MG63 (cell line): ENCODE data around the gene ATRNL1. TPM values are rescaled to one million over a fixed set of nuclear protein-coding genes. Genes with fewer than 3 reads are reported as not detected.
"Not testable (repeated sequence)": the region's sequence is repeated elsewhere in the genome, so short reads cannot be mapped to it uniquely, and the experiment has no call there.

ENCODE experiments used
- DNase-seq: peaks from one replicate; pipeline ENCODE4 v3.0.0-alpha.2; 2020
- H3K27me3 ChIP-seq: fragments of 250-450 bp; sonication (Bioruptor Pico); 2 replicates; pipeline ENCODE4 v1.5.1; 2020; ENCODE audit warnings: mild to moderate bottlenecking, moderate library complexity
- H3K36me3 ChIP-seq: fragments of 250-450 bp; sonication (Bioruptor Pico); 2 replicates; pipeline ENCODE4 v1.5.1; 2020; ENCODE audit warnings: mild to moderate bottlenecking, moderate library complexity
- H3K4me3 ChIP-seq: fragments of 250-450 bp; sonication (Bioruptor Pico); 2 replicates; pipeline ENCODE4 v1.5.1; 2020; ENCODE audit warnings: mild to moderate bottlenecking, moderate library complexity
- H3K9me3 ChIP-seq: fragments of 250-450 bp; sonication (Bioruptor Pico); 2 replicates; pipeline ENCODE4 v1.5.1; 2020; ENCODE audit warnings: mild to moderate bottlenecking, moderate library complexity
- total RNA-seq: library from RNA; depleted of rRNA; stranded (reverse); fragments of >200 nt; shearing (Covaris generic); gene quantifications from 2 replicates; pipeline ENCODE4 v1.2.3, GENCODE V29; 2014; ENCODE audit warnings: low replicate concordance

ATRNL1 gene
- total RNA-seq, 1 experiment from 2014 or later: 1.7 TPM

DNA sequence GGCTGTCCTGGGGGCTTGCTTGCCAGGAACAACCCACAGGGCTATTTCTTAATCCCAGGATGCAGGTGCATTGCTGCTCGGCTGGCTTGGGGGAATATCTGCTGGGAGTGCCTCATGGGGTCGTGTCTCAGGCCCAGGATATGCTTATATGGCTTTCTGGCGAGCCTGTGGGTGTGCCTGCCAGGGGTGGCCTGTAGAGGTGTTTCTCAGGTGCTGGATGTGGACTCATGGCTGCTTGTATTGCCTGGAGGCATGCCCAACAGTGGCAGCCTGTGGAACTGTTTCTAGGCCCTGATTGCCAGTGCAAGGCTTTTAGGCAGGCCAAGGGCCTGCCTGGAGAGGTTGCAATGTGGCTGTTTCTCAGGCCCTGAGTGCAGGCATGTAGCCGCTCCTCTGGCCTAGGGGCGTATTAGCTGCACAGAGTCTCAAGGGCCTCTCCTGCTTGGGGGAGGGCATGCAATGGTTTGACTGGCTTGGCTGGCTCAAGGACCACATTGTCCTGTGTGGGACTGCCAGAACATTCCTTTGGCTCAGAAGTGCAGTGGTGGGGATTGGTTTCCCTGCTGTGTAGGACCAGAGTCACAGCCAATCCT, 202.1 kb downstream of the ATRNL1 start:
- Histone ChIP-seq H3K9me3 (peaks cover 12% of the 10 kb centered on the region; the same call in 1 of the 2 replicates), H3K27me3 (no peaks in the 10 kb centered on the region; the same call in 1 of the 2 replicates)

DNA sequence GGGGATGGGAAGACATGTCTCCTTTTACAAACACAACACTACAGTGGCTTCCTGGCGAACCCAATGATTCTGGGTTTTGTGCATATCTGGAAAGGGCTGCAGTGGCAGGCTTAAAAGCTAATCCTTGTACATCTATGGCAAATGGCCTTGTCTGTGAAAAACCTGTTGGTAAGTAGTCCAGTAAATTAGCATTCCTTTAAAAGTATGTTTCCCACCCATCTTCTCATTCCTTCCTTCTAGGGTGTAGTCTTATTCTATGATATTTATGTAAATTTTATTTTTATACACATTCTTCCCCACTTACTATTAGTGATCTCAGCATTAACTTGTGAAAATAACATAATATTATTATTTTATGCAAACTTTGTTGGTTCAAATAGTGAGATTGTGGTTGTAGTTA, 206.9 kb downstream of the ATRNL1 start:
- H3K27me3 ChIP-seq: no peaks in the 10 kb centered on the region; the same call in 1 of the 2 replicates

More for the DNA sequence above, 202.1 kb downstream of the ATRNL1 start:
- H3K4me3 ChIP-seq: no peak overlapping the region
- no peak for DNase-seq
- H3K36me3 ChIP-seq: no peaks in the 10 kb centered on the region

DNA sequence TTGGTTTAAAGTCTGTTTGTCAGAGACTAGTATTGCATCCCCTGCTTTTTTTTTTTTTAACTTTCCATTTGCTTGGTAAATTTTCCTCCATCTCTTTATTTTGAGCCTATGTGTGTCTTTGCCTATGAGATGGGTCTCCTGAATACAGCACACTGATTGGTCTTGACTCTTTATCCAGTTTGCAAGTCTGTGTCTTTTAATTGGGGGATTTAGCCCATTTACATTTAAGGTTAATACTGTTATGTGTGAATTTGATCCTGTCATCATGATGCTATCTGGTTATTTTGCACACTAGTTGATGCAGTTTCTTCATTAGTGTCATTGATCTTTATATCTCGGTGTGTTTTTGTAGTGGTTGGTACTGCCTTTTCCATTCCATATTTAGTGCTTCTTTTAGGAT, 226.5 kb downstream of the ATRNL1 start:
- not testable (repeated sequence) for DNase-seq, H3K36me3 ChIP-seq, H3K9me3 ChIP-seq, H3K4me3 ChIP-seq, H3K27me3 ChIP-seq

More for the DNA sequence above, 206.9 kb downstream of the ATRNL1 start:
- no peak for DNase-seq
- no peak overlapping the region for H3K4me3 ChIP-seq
- H3K36me3 ChIP-seq: no peaks in the 10 kb centered on the region
- peaks cover under 1% of the 10 kb centered on the region; the same call in 1 of the 2 replicates for H3K9me3 ChIP-seq

DNA sequence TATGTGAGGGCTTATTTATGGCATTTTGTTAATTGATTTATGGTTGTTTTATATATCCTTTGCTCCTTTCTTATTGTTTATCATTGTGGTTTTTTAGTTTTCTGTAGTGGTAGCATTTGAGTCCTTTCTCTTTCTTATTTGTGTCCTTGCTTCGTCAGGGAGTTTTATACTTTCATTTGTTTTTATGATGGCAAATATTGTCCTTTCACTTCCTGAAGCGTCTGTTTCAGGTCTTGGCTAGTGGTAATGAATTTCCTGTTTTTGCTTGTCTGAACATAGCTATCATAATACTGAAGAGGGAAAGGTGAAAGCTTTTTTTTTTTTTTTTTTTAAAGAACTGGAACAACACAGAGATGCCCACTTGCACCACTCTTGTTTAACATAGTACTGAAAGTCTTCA, 228.2 kb downstream of the ATRNL1 start:
- Histone ChIP-seq H3K9me3 (no peaks in the 10 kb centered on the region; the same call in 1 of the 2 replicates), H3K27me3 (no peaks in the 10 kb centered on the region), H3K4me3 (no peak overlapping the region), H3K36me3 (no peaks in the 10 kb centered on the region)
- DNase-seq: no peak

DNA sequence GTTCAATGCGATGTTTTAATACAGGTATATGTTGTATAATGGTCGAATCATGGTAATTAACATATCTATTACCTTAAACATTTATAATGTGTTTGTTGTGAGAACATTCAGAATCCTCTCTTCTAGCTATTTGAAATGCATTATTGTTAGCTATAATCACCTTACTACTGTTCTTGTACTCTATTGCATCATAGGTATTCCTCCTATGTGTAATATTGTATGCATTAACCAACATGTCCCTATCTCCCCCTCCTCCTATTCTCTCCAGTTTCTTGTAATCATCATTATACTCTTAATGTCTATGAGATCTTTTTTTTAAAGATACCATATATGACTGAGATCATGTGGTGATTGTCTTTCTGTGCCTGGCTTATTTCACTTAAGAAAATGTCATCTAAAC, 235.2 kb downstream of the ATRNL1 start:
- no peak overlapping the region for H3K4me3 ChIP-seq
- DNase-seq: no peak
- H3K27me3 ChIP-seq: no peaks in the 10 kb centered on the region
- no peaks in the 10 kb centered on the region for H3K36me3 ChIP-seq
- H3K9me3 ChIP-seq: no peaks in the 10 kb centered on the region

DNA sequence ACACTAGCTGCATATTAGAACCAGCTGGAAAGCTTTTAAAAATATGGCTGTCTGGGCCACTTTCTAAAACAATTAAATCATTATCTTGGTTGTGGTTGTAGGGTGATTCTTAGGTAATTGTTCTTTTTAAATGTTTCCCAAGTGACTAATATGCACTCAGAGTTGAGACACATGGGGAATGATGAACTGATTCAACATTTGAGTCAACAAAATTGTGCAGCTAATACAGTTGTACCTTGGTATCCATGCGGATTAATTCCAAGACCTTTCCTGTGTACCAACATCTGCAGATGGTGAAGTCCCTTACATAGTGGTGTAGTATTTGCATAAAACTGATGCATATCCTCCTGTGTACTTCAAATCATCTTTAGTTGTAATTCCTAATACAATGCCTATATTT, 242.2 kb downstream of the ATRNL1 start:
- Histone ChIP-seq H3K4me3 (no peak overlapping the region), H3K36me3 (no peaks in the 10 kb centered on the region), H3K27me3 (no peaks in the 10 kb centered on the region), H3K9me3 (no peaks in the 10 kb centered on the region)
- no peak for DNase-seq

DNA sequence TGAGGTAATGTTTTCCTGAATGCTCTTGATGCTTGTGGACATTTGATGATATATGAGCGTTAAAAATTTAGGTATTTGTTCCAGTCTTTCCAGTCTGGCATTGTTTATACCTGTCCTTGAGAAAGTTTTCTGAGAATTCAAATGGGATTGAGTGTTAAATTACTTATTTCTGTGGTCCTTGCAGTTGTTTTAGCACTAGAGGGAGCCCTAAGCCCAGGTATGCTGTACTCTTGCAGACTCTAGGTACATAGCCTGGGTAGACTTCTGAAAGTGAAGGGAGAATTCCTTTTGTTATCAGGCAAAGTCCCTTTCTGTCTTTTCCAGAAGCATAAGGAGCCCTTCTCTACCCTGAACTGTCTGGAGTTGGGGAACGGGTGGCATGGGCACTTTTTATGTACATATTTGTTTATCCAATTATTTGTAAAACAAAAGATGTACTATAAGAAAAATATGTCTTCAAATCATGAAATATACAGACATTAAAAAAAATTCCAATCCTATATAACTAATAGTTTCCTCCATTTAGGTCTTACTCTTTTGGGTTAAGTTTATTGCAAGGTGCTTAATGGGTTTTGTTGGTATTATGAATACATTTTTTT, 262.1 kb downstream of the ATRNL1 start:
- peak; percentile 37 for DNase-seq
- Histone ChIP-seq H3K9me3 (no peaks in the 10 kb centered on the region), H3K4me3 (no peak overlapping the region), H3K36me3 (no peaks in the 10 kb centered on the region), H3K27me3 (no peaks in the 10 kb centered on the region)

DNA sequence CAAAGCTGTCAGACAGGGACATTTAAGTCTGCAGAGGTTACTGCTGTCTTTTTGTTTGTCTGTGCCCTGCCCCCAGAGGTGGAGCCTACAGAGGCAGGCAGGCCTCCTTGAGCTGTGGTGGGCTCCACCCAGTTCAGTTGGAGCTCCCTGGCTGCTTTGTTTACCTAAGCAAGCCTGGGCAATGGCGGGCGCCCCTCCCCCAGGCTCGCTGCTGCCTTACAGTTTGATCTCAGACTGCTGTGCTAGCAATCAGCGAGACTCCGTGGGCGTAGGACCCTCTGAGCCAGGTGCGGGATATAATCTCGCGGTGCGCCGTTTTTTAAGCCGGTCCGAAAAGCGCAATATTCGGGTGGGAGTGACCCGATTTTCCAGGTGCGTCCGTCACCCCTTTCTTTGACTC, 274.8 kb downstream of the ATRNL1 start:
- not testable (repeated sequence) for H3K36me3 ChIP-seq, H3K4me3 ChIP-seq, H3K9me3 ChIP-seq, DNase-seq, H3K27me3 ChIP-seq

DNA sequence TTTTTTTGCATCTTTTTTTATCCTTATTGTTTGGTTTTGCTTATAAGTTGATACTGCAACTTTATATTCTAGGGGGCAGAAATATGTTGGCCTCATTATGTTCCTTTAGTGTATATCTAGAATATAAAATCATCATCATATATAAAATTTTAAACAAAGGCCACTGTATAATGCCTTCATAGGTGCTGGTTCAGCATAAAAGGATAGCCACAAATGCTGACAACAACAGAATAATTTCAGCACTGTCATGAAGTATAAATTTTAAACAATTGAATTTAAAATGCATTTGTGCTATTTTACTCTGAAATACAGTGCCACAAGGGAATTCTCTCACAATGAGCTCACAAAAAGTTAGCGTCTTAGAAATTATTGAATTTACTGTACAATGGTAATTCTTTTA, 285.9 kb downstream of the ATRNL1 start:
- Histone ChIP-seq H3K27me3 (no peaks in the 10 kb centered on the region), H3K9me3 (peaks cover 5% of the 10 kb centered on the region; the same call in 1 of the 2 replicates)

DNA sequence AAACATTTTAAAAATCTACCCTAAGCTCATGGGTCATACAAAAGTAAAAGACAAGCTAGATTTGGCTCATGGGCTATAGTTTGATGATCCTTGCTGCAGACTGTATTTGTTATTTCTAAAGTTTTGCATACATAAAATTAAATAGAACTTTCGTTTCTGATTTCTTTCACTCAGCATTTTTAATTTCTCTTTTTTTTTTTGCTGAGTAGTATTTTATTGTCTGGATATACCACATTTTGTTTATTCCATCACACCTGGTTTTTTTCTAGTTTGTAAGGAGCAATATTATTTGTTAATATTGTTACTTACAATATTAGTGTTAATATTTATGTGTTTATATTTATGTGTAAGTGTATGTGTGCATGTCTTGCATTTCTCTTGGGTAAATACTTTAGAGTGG, 291.5 kb downstream of the ATRNL1 start:
- Histone ChIP-seq H3K9me3 (peaks cover 5% of the 10 kb centered on the region; the same call in 1 of the 2 replicates), H3K36me3 (no peaks in the 10 kb centered on the region), H3K27me3 (no peaks in the 10 kb centered on the region), H3K4me3 (no peak overlapping the region)
- no peak for DNase-seq

More for the DNA sequence above, 285.9 kb downstream of the ATRNL1 start:
- no peak overlapping the region for H3K4me3 ChIP-seq
- DNase-seq: no peak
- H3K36me3 ChIP-seq: no peaks in the 10 kb centered on the region

DNA sequence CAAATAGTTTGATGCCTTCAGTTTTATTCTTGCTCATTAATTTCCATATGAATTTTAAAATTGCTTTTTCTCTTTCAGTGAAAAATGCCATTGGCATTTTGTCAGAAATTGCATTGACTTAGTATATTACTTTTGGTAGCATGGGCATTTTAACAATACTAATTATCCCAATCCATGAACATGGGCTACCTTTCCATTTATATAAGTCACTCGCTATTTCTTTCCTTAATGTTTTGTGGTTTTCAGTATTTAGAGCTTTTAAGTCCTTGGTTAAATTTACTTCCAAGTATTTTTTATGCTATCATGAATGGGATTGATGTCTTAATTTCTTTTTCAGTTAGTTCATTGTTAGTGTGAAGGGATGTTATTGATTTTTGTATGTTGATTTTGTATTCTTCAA, 297.4 kb downstream of the ATRNL1 start:
- Histone ChIP-seq H3K27me3 (no peaks in the 10 kb centered on the region), H3K4me3 (no peak overlapping the region), H3K36me3 (no peaks in the 10 kb centered on the region), H3K9me3 (peaks cover 3% of the 10 kb centered on the region; the same call in 1 of the 2 replicates)
- no peak for DNase-seq

DNA sequence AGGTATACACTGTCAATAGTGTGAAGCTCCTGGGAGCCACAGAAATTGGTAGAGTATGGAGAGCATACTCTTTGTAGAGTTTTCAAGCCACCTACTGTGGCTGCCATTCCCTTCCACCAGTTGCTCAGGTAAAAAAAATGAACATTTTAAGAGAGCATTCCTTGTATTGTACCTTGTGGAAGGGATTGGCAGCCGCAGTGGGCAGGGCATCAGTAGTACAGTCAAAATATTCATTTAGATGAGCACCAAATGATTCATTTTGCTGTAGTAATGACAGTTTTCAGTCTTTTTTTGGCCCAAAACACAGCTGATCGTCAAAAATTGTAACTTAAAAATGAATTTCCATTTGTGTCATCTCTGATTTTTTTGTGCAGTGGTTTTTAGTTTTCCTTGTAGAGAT, 304.9 kb downstream of the ATRNL1 start:
- no peak for DNase-seq
- Histone ChIP-seq H3K4me3 (no peak overlapping the region), H3K36me3 (no peaks in the 10 kb centered on the region), H3K9me3 (no peaks in the 10 kb centered on the region), H3K27me3 (no peaks in the 10 kb centered on the region)

DNA sequence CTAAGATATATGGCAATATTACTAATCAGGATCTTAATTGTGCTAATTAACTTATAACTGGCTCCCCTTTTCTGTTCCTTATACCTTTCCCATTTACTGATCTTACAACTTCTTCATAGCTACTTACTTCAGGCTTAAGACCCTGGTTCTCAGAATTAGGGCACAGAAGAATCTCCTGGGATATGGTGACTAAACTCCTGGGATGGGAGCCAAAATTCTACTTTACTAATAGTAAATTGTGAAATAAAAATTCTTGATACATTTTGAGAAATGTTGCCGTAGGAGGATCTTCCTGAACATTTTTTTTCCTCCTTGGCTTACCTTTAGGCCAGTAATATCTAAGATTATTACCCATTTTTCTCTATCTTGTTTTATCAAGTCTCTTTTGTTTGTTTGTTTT, 309.5 kb downstream of the ATRNL1 start:
- DNase-seq: peak; percentile 10
- no peaks in the 10 kb centered on the region for H3K27me3 ChIP-seq
- no peak overlapping the region for H3K4me3 ChIP-seq
- H3K36me3 ChIP-seq: no peaks in the 10 kb centered on the region
- no peaks in the 10 kb centered on the region for H3K9me3 ChIP-seq

DNA sequence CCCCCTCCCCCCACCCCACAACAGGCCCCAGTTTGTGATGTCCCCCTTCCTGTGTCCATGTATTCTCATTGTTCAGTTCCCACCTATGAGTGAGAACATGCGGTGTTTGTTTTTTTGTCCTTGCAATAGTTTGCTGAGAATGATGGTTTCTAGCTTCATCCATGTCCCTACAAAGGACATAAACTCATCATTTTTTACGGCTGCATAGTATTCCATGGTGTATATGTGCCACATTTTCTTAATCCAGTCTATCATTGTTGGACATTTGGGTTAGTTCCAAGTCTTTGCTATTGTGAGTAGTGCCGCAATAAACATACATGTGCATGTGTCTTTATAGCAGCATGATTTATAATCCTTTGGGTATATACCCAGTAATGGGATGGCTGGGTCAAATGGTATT, 312.7 kb downstream of the ATRNL1 start:
- DNase-seq, H3K36me3 ChIP-seq, H3K27me3 ChIP-seq: not testable (repeated sequence)

DNA sequence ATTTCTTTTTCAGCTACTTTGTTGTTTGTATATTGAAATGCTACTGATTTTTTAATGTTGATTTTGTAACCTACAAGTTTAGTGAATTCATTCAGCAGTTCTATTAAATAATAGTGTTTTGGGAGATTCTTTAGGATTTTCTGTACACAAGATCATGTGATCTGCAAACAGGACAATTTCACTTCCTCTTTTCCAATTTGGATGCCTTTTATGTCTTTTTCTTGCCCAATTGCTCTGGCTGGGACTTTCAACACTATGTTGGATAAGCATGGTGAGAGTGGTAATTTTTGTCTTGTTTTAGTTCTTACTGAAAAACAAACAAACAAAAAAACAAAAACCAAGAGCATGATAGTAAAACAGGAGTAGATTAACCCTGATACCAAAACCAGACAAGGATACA, 316.2 kb downstream of the ATRNL1 start:
- Histone ChIP-seq H3K9me3 (peaks cover 7% of the 10 kb centered on the region), H3K36me3 (no peaks in the 10 kb centered on the region), H3K27me3 (no peaks in the 10 kb centered on the region), H3K4me3 (no peak overlapping the region)
- no peak for DNase-seq

More for the DNA sequence above, 312.7 kb downstream of the ATRNL1 start:
- not testable (repeated sequence) for H3K4me3 ChIP-seq, H3K9me3 ChIP-seq

DNA sequence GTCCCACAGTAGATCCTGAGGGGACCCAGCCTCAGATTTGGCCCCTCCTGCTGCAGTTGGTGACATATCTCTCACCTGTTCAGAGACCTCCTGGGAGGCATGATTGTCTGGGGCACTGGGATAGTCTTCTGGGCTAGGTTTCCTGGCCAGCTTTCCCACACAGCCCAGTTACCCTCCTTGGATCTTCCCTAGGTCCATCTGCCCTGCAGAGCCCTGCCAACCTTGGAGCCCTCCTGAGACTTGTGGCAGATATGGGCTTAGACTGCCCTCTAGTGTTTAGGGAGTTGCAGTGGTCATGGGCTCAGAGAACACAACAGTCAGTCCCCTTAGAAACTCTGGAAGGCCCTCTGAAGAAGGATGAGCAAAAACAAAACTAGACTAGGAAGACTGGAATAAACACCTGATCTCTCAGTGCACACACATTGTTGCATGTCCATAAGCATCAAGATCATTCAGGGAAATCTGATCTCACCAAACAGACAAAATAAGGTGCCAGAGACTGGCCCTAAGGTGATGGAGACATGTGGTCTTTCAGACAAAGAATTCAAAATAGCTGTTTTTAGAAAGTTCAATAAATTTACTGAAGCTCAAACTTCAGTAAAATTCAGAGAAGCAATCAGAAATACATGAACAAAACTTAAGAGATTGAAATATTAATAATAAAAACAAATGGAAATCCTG, 324.6 kb downstream of the ATRNL1 start:
- DNase-seq: peak; percentile 21
- H3K27me3 ChIP-seq: no peaks in the 10 kb centered on the region
- H3K9me3 ChIP-seq: no peaks in the 10 kb centered on the region
- H3K4me3 ChIP-seq: no peak overlapping the region
- no peaks in the 10 kb centered on the region for H3K36me3 ChIP-seq

DNA sequence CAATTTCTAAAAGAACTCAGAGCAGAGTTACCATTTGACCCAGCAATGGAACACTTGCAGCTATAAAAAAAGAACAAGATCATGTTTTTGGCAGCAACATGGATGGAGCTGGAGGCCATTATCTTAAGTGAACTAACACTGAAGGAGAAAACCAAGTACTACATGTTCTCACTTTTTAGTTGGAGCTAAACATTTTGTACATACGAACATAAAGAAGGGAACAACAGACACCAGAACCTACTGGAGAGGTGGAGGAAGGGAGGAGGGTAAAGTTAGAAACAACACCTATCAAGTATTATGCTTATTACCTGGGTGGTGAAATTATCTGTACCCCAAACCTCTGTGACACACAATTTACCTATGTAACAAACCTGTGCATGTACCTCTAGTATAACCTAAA, 329.5 kb downstream of the ATRNL1 start:
- H3K27me3 ChIP-seq: no peaks in the 10 kb centered on the region
- DNase-seq: no peak
- H3K36me3 ChIP-seq: no peaks in the 10 kb centered on the region
- H3K9me3 ChIP-seq: no peaks in the 10 kb centered on the region
- no peak overlapping the region for H3K4me3 ChIP-seq

DNA sequence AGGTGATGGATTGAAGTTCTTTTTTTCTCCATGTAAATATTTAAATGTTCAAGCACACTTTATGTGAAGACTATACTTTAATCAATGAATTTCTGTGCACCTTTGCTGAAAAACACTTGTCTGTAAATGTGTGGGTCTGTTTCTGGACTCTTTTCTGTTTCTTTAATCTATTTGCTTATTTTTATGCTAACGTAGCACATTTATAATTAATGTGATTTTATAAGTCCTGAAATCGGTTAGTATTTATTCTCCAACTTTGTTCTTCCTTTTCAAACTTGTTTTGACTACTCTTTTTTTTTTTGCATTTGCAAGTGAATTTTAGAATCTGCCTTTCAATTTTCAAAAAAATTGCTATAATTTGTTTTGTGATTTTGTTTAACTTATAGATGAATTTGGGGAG, 334.4 kb downstream of the ATRNL1 start:
- Histone ChIP-seq H3K9me3 (no peaks in the 10 kb centered on the region), H3K27me3 (no peaks in the 10 kb centered on the region), H3K4me3 (no peak overlapping the region), H3K36me3 (no peaks in the 10 kb centered on the region)
- DNase-seq: no peak
